ENCODE data around the gene THSD4. TPM values are rescaled to one million over a fixed set of nuclear protein-coding genes. Genes with fewer than 3 reads are reported as not detected.
A peak's percentile ranks its signal among the peaks of the same experiment; 100 is the strongest.

Gene THSD4
- total and polyA plus RNA-seq, 2 experiments from 2014 or later: 5.1 to 25.5 TPM

DNA sequence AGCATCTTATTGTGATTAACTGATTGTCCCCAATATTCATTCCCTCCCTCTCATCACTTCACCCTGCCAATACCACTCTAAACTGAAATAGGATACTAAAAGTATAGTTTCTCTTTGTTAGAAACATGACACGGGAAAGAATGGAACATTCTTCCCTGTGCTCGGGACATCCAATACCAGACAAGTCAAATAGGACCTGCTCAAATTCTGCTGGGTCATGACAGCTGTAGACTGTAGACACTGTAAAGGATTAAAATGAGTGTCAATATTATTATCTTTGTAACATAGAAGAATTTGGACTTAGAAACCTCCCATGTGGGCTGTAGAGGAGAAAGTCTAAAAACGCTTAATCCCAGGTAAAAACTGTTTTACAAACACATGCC, 380.1 kb downstream of the THSD4 start:
- no peak overlapping the region for H3K27ac ChIP-seq
- no peaks in the 10 kb centered on the region for H3K4me1 ChIP-seq (ENCODE audit: low read depth)
- DNase-seq (ENCODE audit: low read depth in 1 of 2, low spot score in 1 of 2): no peak
- TF ChIP-seq, protein P1, sequence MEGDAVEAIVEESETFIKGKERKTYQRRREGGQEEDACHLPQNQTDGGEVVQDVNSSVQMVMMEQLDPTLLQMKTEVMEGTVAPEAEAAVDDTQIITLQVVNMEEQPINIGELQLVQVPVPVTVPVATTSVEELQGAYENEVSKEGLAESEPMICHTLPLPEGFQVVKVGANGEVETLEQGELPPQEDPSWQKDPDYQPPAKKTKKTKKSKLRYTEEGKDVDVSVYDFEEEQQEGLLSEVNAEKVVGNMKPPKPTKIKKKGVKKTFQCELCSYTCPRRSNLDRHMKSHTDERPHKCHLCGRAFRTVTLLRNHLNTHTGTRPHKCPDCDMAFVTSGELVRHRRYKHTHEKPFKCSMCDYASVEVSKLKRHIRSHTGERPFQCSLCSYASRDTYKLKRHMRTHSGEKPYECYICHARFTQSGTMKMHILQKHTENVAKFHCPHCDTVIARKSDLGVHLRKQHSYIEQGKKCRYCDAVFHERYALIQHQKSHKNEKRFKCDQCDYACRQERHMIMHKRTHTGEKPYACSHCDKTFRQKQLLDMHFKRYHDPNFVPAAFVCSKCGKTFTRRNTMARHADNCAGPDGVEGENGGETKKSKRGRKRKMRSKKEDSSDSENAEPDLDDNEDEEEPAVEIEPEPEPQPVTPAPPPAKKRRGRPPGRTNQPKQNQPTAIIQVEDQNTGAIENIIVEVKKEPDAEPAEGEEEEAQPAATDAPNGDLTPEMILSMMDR (IDR thresholded peaks at IDR 0.05; ENCODE audit: low read depth, low read length): no peak
- no peaks in the 10 kb centered on the region for H3K27me3 ChIP-seq
- H3K36me3 ChIP-seq: no peaks in the 10 kb centered on the region
- no peaks in the 10 kb centered on the region for H3K9me3 ChIP-seq (ENCODE audit: low read depth)
- no peak overlapping the region for H3K4me3 ChIP-seq

GRCh38 chr15:71496336-71496955, 381.2 kb downstream of the THSD4 start:
- DNase-seq (ENCODE audit: low read depth in 1 of 2, low spot score in 1 of 2): peak in 1 of 2 donors; percentile 31
- H3K9me3 ChIP-seq (ENCODE audit: low read depth): no peaks in the 10 kb centered on the region
- H3K36me3 ChIP-seq: no peaks in the 10 kb centered on the region
- H3K4me3 ChIP-seq: no peak overlapping the region
- TF ChIP-seq, protein P1 (IDR thresholded peaks at IDR 0.05; ENCODE audit: low read depth, low read length): no peak
- no peaks in the 10 kb centered on the region for H3K27me3 ChIP-seq
- no peaks in the 10 kb centered on the region for H3K4me1 ChIP-seq (ENCODE audit: low read depth)
- H3K27ac ChIP-seq: no peak overlapping the region

- TF ChIP-seq, protein P1 (IDR thresholded peaks at IDR 0.05; ENCODE audit: low read depth, low read length): no peak
- H3K4me1 ChIP-seq (ENCODE audit: low read depth): no peaks in the 10 kb centered on the region
- no peaks in the 10 kb centered on the region for H3K36me3 ChIP-seq
- no peaks in the 10 kb centered on the region for H3K9me3 ChIP-seq (ENCODE audit: low read depth)
- H3K27ac ChIP-seq: no peak overlapping the region
- no peaks in the 10 kb centered on the region for H3K27me3 ChIP-seq
- no peak for DNase-seq (ENCODE audit: low read depth in 1 of 2, low spot score in 1 of 2)
- no peak overlapping the region for H3K4me3 ChIP-seq
These were observed 386.2 kb downstream of the THSD4 start for GRCh38 chr15:71501344-71502076.

DNA sequence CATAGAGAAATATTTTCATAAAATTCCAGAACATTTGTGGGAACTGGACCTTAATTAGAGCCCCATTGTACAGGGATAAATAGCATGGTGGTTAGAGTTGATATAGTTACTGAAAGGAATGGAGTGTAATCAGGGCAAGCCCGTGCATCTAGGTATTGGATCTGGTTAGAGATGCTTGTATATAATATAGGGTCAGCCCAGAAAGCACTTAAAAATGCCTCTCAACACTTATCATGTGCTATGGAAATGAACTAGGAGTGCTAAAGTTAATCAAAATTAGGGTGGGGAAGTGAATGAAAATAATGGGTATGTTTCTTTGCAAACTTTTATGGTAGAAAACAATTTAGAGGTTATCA, 386.8 kb downstream of the THSD4 start:
- no peaks in the 10 kb centered on the region for H3K27me3 ChIP-seq
- no peak overlapping the region for H3K4me3 ChIP-seq
- TF ChIP-seq, protein P1 (IDR thresholded peaks at IDR 0.05; ENCODE audit: low read depth, low read length): no peak
- H3K27ac ChIP-seq: no peak overlapping the region
- no peak for DNase-seq (ENCODE audit: low read depth in 1 of 2, low spot score in 1 of 2)
- no peaks in the 10 kb centered on the region for H3K4me1 ChIP-seq (ENCODE audit: low read depth)
- H3K9me3 ChIP-seq (ENCODE audit: low read depth): no peaks in the 10 kb centered on the region
- no peaks in the 10 kb centered on the region for H3K36me3 ChIP-seq

DNA sequence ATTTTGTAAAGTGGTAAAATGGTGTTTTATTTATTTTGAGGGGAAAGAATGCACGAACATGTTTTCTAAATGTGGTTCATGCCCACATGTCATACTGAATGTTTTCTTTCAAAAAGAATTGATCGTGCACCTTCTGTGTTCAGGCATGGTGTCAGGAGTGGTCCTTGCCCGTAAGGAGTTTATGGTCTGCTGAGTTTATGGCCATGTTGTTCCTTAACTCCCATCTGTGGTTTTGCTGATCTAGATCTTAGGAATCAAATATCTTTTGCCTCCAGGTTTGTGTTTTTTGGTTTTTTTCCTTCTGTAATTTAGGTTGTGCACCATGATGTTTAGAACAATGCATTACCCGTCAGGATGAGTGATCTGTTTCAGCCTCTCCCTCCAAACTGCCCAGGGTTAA, 390.7 kb downstream of the THSD4 start:
- Histone ChIP-seq H3K4me1 (ENCODE audit: low read depth) (no peaks in the 10 kb centered on the region), H3K4me3 (no peak overlapping the region), H3K27me3 (no peaks in the 10 kb centered on the region), H3K36me3 (no peaks in the 10 kb centered on the region), H3K9me3 (ENCODE audit: low read depth) (peaks cover 2% of the 10 kb centered on the region), H3K27ac (no peak overlapping the region)
- TF ChIP-seq, protein P1 (IDR thresholded peaks at IDR 0.05; ENCODE audit: low read depth, low read length): no peak
- no peak for DNase-seq (ENCODE audit: low read depth in 1 of 2, low spot score in 1 of 2)

Measured in cardiac muscle cell (in vitro differentiated cells and primary cell).